Panc1 (cell line): Measurements from ENCODE around the gene TMA7.

Experiments used
- POLR2AphosphoS5 ChIP-seq: IDR thresholded peaks from 2 replicates; pipeline ENCODE4 v1.6.1; 2012; ENCODE audit warnings: mild to moderate bottlenecking, low read depth, low read length, moderate library complexity
- TCF7L2 ChIP-seq: IDR thresholded peaks from 2 replicates; pipeline ENCODE4 v1.6.1; 2011; ENCODE audit warnings: mild to moderate bottlenecking, low read depth, low read length, inconsistent platforms
- TF ChIP-seq, protein P1 (sequence below): fragments of 450-650 bp; IDR thresholded peaks from 2 replicates; pipeline ENCODE4 v1.5.1; 2017; ENCODE audit warnings: mild to moderate bottlenecking
- TF ChIP-seq, protein P2 (sequence below), 2 experiments: IDR thresholded peaks; 2 replicates each; pipeline ENCODE4 v1.6.1; 2011 to 2012; ENCODE audit warnings: low read depth in 2 of 2, control low read depth in 1 of 2, low read length in 1 of 2, mild to moderate bottlenecking in 1 of 2, moderate library complexity in 1 of 2; ENCODE audit not compliant: insufficient read depth in 1 of 2

DNA sequence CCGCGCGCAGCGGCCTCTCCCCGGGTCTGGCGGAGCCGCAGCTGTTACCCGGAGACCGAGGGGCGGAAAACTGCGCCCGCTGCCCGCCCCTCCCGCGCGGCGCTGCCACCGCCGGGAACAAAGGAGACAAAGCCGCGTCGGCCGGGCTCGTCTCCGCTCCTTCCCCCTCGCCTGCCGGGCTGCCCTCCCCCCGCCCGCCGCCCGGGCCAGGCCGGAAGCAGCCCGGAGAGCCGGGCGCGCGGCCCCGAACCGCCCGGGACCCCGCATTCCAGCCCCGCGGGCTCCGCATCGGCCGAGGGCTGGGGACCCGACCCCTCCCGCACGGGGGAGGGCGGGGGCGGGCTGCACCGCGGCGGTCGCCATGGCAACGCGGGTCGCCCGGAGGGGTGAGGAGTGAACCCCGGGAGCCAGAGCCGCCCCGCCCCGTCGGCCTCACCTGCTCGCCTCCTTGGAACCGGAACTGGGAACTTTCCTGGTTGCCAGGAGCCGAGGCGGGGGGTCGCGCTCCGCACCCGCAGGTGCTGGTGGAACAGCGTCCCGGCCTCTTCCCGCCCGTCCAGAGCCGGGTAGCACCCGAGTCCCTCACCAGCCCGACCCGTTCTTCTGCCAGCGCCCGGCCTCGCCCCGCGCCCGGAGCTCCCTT, 10.6 kb upstream of the TMA7 start:
- TF ChIP-seq, protein P1, sequence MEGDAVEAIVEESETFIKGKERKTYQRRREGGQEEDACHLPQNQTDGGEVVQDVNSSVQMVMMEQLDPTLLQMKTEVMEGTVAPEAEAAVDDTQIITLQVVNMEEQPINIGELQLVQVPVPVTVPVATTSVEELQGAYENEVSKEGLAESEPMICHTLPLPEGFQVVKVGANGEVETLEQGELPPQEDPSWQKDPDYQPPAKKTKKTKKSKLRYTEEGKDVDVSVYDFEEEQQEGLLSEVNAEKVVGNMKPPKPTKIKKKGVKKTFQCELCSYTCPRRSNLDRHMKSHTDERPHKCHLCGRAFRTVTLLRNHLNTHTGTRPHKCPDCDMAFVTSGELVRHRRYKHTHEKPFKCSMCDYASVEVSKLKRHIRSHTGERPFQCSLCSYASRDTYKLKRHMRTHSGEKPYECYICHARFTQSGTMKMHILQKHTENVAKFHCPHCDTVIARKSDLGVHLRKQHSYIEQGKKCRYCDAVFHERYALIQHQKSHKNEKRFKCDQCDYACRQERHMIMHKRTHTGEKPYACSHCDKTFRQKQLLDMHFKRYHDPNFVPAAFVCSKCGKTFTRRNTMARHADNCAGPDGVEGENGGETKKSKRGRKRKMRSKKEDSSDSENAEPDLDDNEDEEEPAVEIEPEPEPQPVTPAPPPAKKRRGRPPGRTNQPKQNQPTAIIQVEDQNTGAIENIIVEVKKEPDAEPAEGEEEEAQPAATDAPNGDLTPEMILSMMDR: no peak
- TF ChIP-seq, protein P2, sequence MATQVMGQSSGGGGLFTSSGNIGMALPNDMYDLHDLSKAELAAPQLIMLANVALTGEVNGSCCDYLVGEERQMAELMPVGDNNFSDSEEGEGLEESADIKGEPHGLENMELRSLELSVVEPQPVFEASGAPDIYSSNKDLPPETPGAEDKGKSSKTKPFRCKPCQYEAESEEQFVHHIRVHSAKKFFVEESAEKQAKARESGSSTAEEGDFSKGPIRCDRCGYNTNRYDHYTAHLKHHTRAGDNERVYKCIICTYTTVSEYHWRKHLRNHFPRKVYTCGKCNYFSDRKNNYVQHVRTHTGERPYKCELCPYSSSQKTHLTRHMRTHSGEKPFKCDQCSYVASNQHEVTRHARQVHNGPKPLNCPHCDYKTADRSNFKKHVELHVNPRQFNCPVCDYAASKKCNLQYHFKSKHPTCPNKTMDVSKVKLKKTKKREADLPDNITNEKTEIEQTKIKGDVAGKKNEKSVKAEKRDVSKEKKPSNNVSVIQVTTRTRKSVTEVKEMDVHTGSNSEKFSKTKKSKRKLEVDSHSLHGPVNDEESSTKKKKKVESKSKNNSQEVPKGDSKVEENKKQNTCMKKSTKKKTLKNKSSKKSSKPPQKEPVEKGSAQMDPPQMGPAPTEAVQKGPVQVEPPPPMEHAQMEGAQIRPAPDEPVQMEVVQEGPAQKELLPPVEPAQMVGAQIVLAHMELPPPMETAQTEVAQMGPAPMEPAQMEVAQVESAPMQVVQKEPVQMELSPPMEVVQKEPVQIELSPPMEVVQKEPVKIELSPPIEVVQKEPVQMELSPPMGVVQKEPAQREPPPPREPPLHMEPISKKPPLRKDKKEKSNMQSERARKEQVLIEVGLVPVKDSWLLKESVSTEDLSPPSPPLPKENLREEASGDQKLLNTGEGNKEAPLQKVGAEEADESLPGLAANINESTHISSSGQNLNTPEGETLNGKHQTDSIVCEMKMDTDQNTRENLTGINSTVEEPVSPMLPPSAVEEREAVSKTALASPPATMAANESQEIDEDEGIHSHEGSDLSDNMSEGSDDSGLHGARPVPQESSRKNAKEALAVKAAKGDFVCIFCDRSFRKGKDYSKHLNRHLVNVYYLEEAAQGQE (IDR thresholded peaks at IDR 0.05; ENCODE audit: insufficient read depth in 1 of 2, low read depth in 2 of 2, low read length in 1 of 2): no peak
- no peak for TF ChIP-seq POLR2AphosphoS5
- no peak for TF ChIP-seq TCF7L2
